Left lung (tissue), 14 donors: ENCODE results near the gene PYDC2. TPM values are rescaled to one million over a fixed set of nuclear protein-coding genes. Genes with fewer than 3 reads are reported as not detected.

Source experiments
- ATAC-seq: fragments of 200-7000 bp; cut with Tn5 transposase; one replicate; pipeline ENCODE4 v1.9.1; 2020; ENCODE audit warnings: moderate library complexity
- DNase-seq, 4 donors: peaks; one replicate each; pipeline ENCODE4 v3.0.0-alpha.2; 2013 to 2020
- H3K27ac ChIP-seq, 2 donors: fragments of 200-600 bp; sonication (generic) in 1 of 2; one replicate each; pipeline versions ENCODE4 v1.5.0 to v1.8.0; 2020 to 2021
- H3K27me3 ChIP-seq, 2 donors: fragments of 200-600 bp; sonication (generic) in 1 of 2; one replicate each; pipeline versions ENCODE4 v1.5.0 to v1.8.0; 2020 to 2021
- H3K36me3 ChIP-seq, 2 donors: fragments of 200-600 bp; sonication (generic) in 1 of 2; one replicate each; pipeline versions ENCODE4 v1.5.0 to v1.8.0; 2020 to 2021
- H3K4me1 ChIP-seq, 2 donors: fragments of 200-600 bp; one replicate each; pipeline ENCODE4 v1.8.0; 2021
- H3K4me3 ChIP-seq, 2 donors: fragments of 200-600 bp; sonication (generic) in 1 of 2; one replicate each; pipeline versions ENCODE4 v1.5.0 to v1.8.0; 2020 to 2021; ENCODE audit warnings: mild to moderate bottlenecking in 1 of 2
- H3K9me3 ChIP-seq, 2 donors: fragments of 200-600 bp; sonication (generic) in 1 of 2; one replicate each; pipeline versions ENCODE4 v1.5.0 to v1.8.0; 2020 to 2021
- intact Hi-C, 2 donors: fragments of 100-400 bp; cut with DNase I; formaldehyde crosslinking; loops; one replicate each; pipeline versions ENCODE4 v1.11.2 to v1.14.2; 2022
- long read RNA-seq, 12 donors: library from polyadenylated mRNA in 2 of 12; unstranded in 2 of 12; transcript quantifications; one replicate each; pipeline ENCODE4 v2.0.0 and lab custom pipeline, GENCODE V29; 2019 to 2026
- polyA plus RNA-seq, 6 donors: library from polyadenylated mRNA; unstranded; fragments of 120-200 nt; gene quantifications; one replicate each; pipeline ENCODE4 v1.2.1, GENCODE V29; 2013; ENCODE audit not compliant: insufficient read length in 6 of 6
- total RNA-seq, 2 donors: library from RNA; stranded (reverse); fragmentation: NEBNext Ultra II Directional; extraction: Animal tissue kit (Norgen Biotek cat#: 25700); gene quantifications; one replicate each; pipeline ENCODE4 v1.2.1, GENCODE V29; 2021
- TF ChIP-seq, protein P1 (sequence below), 2 donors: fragments of 200-600 bp; sonication (generic) in 1 of 2; IDR thresholded peaks; one replicate each; pipeline versions ENCODE4 v1.5.0 to v1.8.0; 2021; ENCODE audit warnings: antibody characterized with exemption in 2 of 2
- donor health status: DM: no; HTN: yes; CAD: no.
- donor health status: DM: no; HTN: no; CAD: no.

The PYDC2 gene
- total RNA-seq, result not detected
- not detected for polyA plus RNA-seq
- long read RNA-seq, donor 1, result 0 reads
- long read RNA-seq, donor 2, result 0 reads
- long read RNA-seq, donor 3, result 0 reads
- long read RNA-seq, donor 4, result 0 reads
- long read RNA-seq, donor 5, result 0 reads
- long read RNA-seq, donor 6, result 0 reads
- long read RNA-seq, donor 7, result 0 reads
- long read RNA-seq, donor 8, result 0 reads
- long read RNA-seq, donor 9, result 0 reads
- long read RNA-seq, donor 10, result 0 reads
- long read RNA-seq, donor 11, result 0 reads
- long read RNA-seq, donor 12, result 0 reads

DNA sequence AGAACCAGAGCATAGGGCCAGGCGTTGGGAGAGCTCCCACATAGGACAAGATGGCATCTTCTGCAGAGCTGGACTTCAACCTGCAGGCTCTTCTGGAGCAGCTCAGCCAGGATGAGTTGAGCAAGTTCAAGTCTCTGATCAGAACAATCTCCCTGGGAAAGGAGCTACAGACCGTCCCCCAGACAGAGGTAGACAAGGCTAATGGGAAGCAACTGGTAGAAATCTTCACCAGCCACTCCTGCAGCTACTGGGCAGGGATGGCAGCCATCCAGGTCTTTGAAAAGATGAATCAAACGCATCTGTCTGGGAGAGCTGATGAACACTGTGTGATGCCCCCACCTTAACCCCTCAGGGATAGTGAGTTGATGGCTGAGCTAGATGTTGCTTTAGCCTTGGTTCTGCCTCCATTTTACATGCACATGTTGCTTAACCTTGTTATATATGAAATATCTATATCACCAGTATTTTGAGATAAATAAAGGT, at the start of gene PYDC2:
Gene PYDC2 (plus strand): TSS at position 51 of the 483 bp plus-strand sequence. CDS start 0 bp downstream, at position 51.
- TF ChIP-seq, protein P1, sequence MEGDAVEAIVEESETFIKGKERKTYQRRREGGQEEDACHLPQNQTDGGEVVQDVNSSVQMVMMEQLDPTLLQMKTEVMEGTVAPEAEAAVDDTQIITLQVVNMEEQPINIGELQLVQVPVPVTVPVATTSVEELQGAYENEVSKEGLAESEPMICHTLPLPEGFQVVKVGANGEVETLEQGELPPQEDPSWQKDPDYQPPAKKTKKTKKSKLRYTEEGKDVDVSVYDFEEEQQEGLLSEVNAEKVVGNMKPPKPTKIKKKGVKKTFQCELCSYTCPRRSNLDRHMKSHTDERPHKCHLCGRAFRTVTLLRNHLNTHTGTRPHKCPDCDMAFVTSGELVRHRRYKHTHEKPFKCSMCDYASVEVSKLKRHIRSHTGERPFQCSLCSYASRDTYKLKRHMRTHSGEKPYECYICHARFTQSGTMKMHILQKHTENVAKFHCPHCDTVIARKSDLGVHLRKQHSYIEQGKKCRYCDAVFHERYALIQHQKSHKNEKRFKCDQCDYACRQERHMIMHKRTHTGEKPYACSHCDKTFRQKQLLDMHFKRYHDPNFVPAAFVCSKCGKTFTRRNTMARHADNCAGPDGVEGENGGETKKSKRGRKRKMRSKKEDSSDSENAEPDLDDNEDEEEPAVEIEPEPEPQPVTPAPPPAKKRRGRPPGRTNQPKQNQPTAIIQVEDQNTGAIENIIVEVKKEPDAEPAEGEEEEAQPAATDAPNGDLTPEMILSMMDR (IDR thresholded peaks at IDR 0.05), result no peak
- H3K36me3 ChIP-seq, result no peaks in the 10 kb centered on the region
- intact Hi-C loops, result no loop called here
- no peak within 1 kb of the TSS for H3K4me3 ChIP-seq
- ATAC-seq (no peak), DNase-seq (no peak)
- H3K4me1 ChIP-seq, result no peaks in the 10 kb centered on the region
- H3K9me3 ChIP-seq, result no peaks in the 10 kb centered on the region
- no peak within 1 kb of the TSS for H3K27ac ChIP-seq
- no peaks in the 10 kb centered on the region for H3K27me3 ChIP-seq

DNA sequence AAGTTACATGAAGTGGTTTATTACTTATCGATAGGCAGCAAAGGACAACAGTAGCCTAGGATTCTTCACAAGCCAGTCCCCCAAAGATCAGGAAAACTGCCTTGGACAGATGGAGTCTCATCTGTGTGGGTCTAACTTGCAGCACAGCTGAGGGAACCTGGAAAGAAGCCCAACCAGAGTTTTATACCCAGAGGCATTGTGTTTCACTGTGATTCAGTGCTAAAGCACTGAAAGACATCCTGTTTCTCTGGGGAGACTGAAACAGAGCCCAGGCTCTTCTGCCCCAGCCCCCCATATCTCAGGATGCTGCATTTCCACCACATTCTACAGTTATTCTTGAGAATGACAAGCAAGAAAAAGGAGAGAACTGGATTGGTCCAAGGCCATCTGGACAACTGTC, 48.2 kb upstream of the PYDC2 start:
- DNase-seq (no peak), ATAC-seq (no peak)
- Histone ChIP-seq H3K9me3 (peaks cover 0 to 12% of the 10 kb centered on the region in 2 donors), H3K4me3 (no peak overlapping the region), H3K4me1 (no peaks in the 10 kb centered on the region), H3K27ac (no peak overlapping the region), H3K27me3 (no peaks in the 10 kb centered on the region), H3K36me3 (no peaks in the 10 kb centered on the region)
- TF ChIP-seq, protein P1 (IDR thresholded peaks at IDR 0.05), result no peak
- intact Hi-C loops, result loop anchor here in 1 of 2 donors (10.0 kb wide), 1 partner anchor 1032 kb away; no protein-coding TSS in a partner anchor

DNA sequence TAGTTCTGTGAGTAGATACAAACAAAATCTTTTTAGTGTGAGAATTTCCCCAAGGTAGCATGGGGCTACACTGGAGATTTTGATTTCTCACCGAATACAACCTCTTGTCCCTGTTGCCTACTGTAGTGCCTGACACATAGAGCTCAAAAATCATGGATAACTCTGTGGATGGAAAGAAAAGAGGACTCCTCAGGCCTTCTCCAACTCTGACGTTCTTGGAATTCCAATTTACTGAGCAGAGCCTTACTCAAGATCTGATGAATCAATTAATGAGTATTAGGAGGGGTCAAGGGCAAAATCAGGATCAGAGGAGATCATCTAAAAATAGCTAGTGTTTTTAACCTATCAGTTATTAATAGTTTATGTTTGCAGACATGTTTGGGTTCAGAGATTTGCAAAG, 46.7 kb upstream of the PYDC2 start:
- TF ChIP-seq, protein P1 (IDR thresholded peaks at IDR 0.05), result no peak
- Histone ChIP-seq H3K4me1 (no peaks in the 10 kb centered on the region), H3K4me3 (no peak overlapping the region), H3K27me3 (no peaks in the 10 kb centered on the region), H3K36me3 (no peaks in the 10 kb centered on the region), H3K9me3 (peaks cover 0 to 9% of the 10 kb centered on the region in 2 donors), H3K27ac (no peak overlapping the region)
- intact Hi-C loops, result loop anchor here in 1 of 2 donors (10.0 kb wide), 1 partner anchor 1031 kb away; no protein-coding TSS in a partner anchor
- DNase-seq (no peak), ATAC-seq (no peak)

DNA sequence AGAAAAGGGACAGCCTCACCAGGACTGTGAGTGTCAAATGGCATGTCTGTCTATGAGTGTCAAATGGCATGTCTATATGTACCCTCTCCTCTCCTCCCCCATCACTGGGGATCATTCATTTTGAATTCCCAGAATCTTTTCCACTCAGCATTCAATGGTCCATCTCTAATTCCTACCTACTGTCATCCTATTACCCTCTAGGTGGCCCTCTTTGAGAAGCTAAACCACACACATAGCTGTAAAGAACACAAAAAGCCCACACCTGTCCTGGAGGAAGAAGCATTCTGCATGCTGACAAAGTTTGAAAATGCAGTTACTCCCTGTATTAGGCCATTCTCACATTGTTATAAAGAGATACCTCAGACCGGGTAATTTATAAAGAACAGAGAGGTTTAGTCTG, 46.2 kb upstream of the PYDC2 start:
- no peak overlapping the region for H3K27ac ChIP-seq
- intact Hi-C loops, result loop anchor here in 1 of 2 donors (10.0 kb wide), 1 partner anchor 1030 kb away; no protein-coding TSS in a partner anchor
- peaks cover 0 to 5% of the 10 kb centered on the region in 2 donors for H3K9me3 ChIP-seq
- H3K27me3 ChIP-seq, result no peaks in the 10 kb centered on the region
- DNase-seq (no peak), ATAC-seq (no peak)
- TF ChIP-seq, protein P1 (IDR thresholded peaks at IDR 0.05), result no peak
- no peaks in the 10 kb centered on the region for H3K36me3 ChIP-seq
- no peaks in the 10 kb centered on the region for H3K4me1 ChIP-seq
- no peak overlapping the region for H3K4me3 ChIP-seq

DNA sequence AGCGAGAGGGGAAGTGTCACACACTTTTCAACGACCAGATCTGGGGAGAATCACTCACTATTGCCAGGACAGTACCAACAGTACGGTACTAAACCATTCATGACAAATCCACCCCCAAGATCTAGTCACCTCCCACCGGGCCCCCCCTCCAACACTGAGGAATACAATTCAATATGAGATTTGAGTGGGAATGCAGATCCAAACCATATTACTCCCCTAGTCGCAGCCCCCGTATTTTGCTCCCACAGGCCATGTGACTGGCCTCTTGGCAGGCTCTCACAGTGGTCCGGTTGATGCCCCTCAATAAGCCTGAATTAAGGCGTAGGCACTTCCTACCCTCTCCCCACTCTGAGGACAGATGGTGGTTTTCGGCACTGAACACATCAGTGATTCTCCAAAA, 45.4 kb upstream of the PYDC2 start:
- Histone ChIP-seq H3K4me3 (no peak overlapping the region), H3K9me3 (no peaks in the 10 kb centered on the region), H3K27me3 (no peaks in the 10 kb centered on the region), H3K4me1 (no peaks in the 10 kb centered on the region), H3K27ac (no peak overlapping the region), H3K36me3 (no peaks in the 10 kb centered on the region)
- ATAC-seq, result no peak
- TF ChIP-seq, protein P1 (IDR thresholded peaks at IDR 0.05), result no peak
- no peak for DNase-seq
- intact Hi-C loops, result loop anchor here in 1 of 2 donors (10.0 kb wide), 1 partner anchor 1029 kb away; no protein-coding TSS in a partner anchor
